GM12878 (cell line): ENCODE data around the gene BPTF. TPM values are rescaled to one million over a fixed set of nuclear protein-coding genes. Genes with fewer than 3 reads are reported as not detected.
"Not testable (repeated sequence)": the region's sequence is repeated elsewhere in the genome, so short reads cannot be mapped to it uniquely, and the experiment has no call there.

ENCODE experiments used
- ATAC-seq: fragments of 200-7000 bp; cut with Tn5 transposase; 3 replicates; pipeline ENCODE4 v1.9.1; 2020; ENCODE audit warnings: mild to moderate bottlenecking, moderate library complexity
- BruUV-seq: library from RNA; stranded (reverse); fragments of 400-500 nt; replicated peaks from 2 replicates; lab custom pipeline; 2021; lab: Mats Ljungman, UMichigan
- CTCF ChIA-PET: fragments of 300-600 bp; sonication (Branson Sonifier 250); formaldehyde crosslinking; extraction: SDS; loops from one replicate; lab custom pipeline; 2021; ENCODE audit warnings: inconsistent platforms; lab: Yijun Ruan, JAX
- POLR2A ChIA-PET: fragments of 350-600 bp; formaldehyde crosslinking; extraction: SDS; loops from one replicate; lab custom pipeline; 2021; ENCODE audit warnings: inconsistent platforms; lab: Charles Lee
- RAD21 ChIA-PET: fragments of 300-600 bp; sonication (Branson Sonifier 250); formaldehyde crosslinking; loops from one replicate; lab custom pipeline; 2023; ENCODE audit warnings: antibody characterized with exemption; ENCODE audit not compliant: unreplicated experiment; lab: Charles Lee
- SMC1A ChIA-PET: fragments of 300-600 bp; sonication (Branson Sonifier 250); formaldehyde crosslinking; loops from one replicate; lab custom pipeline; 2023; ENCODE audit not compliant: unreplicated experiment, uncharacterized antibody; lab: Charles Lee
- DNase-seq: peaks from one replicate; pipeline ENCODE4 v3.0.0-alpha.2; 2011; ENCODE audit warnings: low read depth, low spot score
- FAIRE-seq: peaks from 3 replicates; lab custom pipeline; 2011; peaks lifted over from hg19 to GRCh38; lab: Jason Lieb, UNC
- H2AFZ ChIP-seq: 2 replicates; pipeline ENCODE4 v1.6.0; 2011; ENCODE audit warnings: low read depth, low read length, control low read depth; ENCODE audit not compliant: control insufficient read depth
- H3K27ac ChIP-seq: 2 replicates; pipeline ENCODE4 v1.5.1; 2011; ENCODE audit warnings: control low read depth; ENCODE audit not compliant: control insufficient read depth, insufficient read depth
- H3K27me3 ChIP-seq, 2 experiments: replicated peaks in 1 of 2; 2 replicates each; pipeline versions ENCODE4 v1.6.0 to v1.6.1; 2011; ENCODE audit warnings: low read length in 1 of 2; ENCODE audit not compliant: control insufficient read depth in 2 of 2, insufficient read depth in 2 of 2
- H3K36me3 ChIP-seq, 2 experiments: 2 replicates each; pipeline ENCODE4 v1.5.1; 2011; ENCODE audit warnings: low read length in 1 of 2; ENCODE audit not compliant: control insufficient read depth in 2 of 2, insufficient read depth in 2 of 2
- H3K4me1 ChIP-seq: 2 replicates; pipeline ENCODE4 v1.6.1; 2011; ENCODE audit warnings: mild to moderate bottlenecking, low read length, moderate library complexity, mixed read lengths; ENCODE audit not compliant: control insufficient read depth, insufficient read depth
- H3K4me2 ChIP-seq: 2 replicates; pipeline ENCODE4 v1.6.0; 2011; ENCODE audit warnings: control low read depth; ENCODE audit not compliant: control insufficient read depth, insufficient read depth
- H3K4me3 ChIP-seq: fragments of 200-600 bp; sonication (generic); 2 replicates; pipeline ENCODE4 v1.5.1; 2016
- H3K79me2 ChIP-seq: 2 replicates; pipeline ENCODE4 v1.6.0; 2011; ENCODE audit warnings: low read length; ENCODE audit not compliant: control insufficient read depth, insufficient read depth
- H3K9ac ChIP-seq: 2 replicates; pipeline ENCODE4 v1.8.0; 2011; ENCODE audit warnings: low read length, control low read depth, mixed read lengths; ENCODE audit not compliant: control insufficient read depth, insufficient read depth
- H3K9me3 ChIP-seq: replicated peaks from 3 replicates; pipeline ENCODE4 v1.5.1; 2011; ENCODE audit warnings: mild to moderate bottlenecking, low read length; ENCODE audit not compliant: control insufficient read depth, insufficient read depth
- H4K20me1 ChIP-seq: 2 replicates; pipeline ENCODE4 v1.6.0; 2011; ENCODE audit not compliant: control insufficient read depth, insufficient read depth
- CEBPB ChIP-seq, 2 experiments: fragments of 150-350 bp in 1 of 2; IDR thresholded peaks; 2 replicates each; pipeline ENCODE4 v1.6.1; 2012 to 2014; ENCODE audit warnings: low read depth in 2 of 2, low read length in 2 of 2, borderline replicate concordance in 1 of 2, inconsistent platforms in 1 of 2
- CREB1 ChIP-seq: IDR thresholded peaks from 2 replicates; pipeline ENCODE4 v1.6.1; 2012; ENCODE audit warnings: low read depth, mild to moderate bottlenecking, inconsistent platforms
- ESRRA ChIP-seq: IDR thresholded peaks from 2 replicates; pipeline ENCODE4 v1.6.1; 2012; ENCODE audit warnings: mild to moderate bottlenecking, low read length, improper control_type of control experiment
- HDGF ChIP-seq: fragments of 450-650 bp; IDR thresholded peaks from 2 replicates; pipeline ENCODE4 v1.6.1; 2016; ENCODE audit warnings: antibody characterized with exemption
- NR2F1 ChIP-seq: fragments of 450-650 bp; conservative IDR thresholded peaks from 2 replicates; pipeline ENCODE4 v1.6.1; 2017; ENCODE audit warnings: mild to moderate bottlenecking
- PML ChIP-seq: IDR thresholded peaks from 2 replicates; pipeline ENCODE4 v1.6.1; 2012; ENCODE audit warnings: low read length, inconsistent platforms
- SUZ12 ChIP-seq: fragments of 200-600 bp; sonication (generic); IDR thresholded peaks from one replicate; pipeline ENCODE4 v1.6.1; 2018; ENCODE audit warnings: antibody characterized with exemption, mild to moderate bottlenecking; ENCODE audit not compliant: unreplicated experiment
- ZBED1 ChIP-seq: IDR thresholded peaks from 2 replicates; pipeline ENCODE4 v1.6.1; 2016; ENCODE audit warnings: borderline replicate concordance
- ZNF622 ChIP-seq: fragments of 450-650 bp; IDR thresholded peaks from 2 replicates; pipeline ENCODE4 v1.6.1; 2017; ENCODE audit warnings: mild to moderate bottlenecking, inconsistent platforms
- WGBS: methylation state at CpG from one replicate; pipeline ENCODE4 v1.1.6; 2016; ENCODE audit warnings: low lambda C conversion rate; ENCODE audit not compliant: insufficient replicate concordance, insufficient coverage; ENCODE audit errors: missing lambda C conversion rate; 5-methylcytosine and 5-hydroxymethylcytosine counted together
- in situ Hi-C: fragments of 300-500 bp; cut with MboI; formaldehyde crosslinking; loops from 9 replicates; pipeline ENCODE4 v1.14.3; 2018; ENCODE audit warnings: mixed read lengths
- intact Hi-C: fragments of 100-400 bp; cut with micrococcal nuclease; formaldehyde crosslinking; loops from one replicate; pipeline ENCODE4 v1.14.2; 2022; ENCODE audit not compliant: unreplicated experiment
- polyA plus RNA-seq, 11 experiments: library from polyadenylated mRNA; depleted of rRNA in 4 of 11; unstranded in 6 of 11; stranded (reverse) in 5 of 11; fragments of >200 nt; fragmentation: Nextera tagmentation in 4 of 11; fragmentation: Illumina TruSeq in 1 of 11; extraction: Ambion mirVana in 4 of 11; extraction: Trizol in 1 of 11; gene quantifications; 1 replicate in 1 of 11; 2 replicates in 10 of 11; pipeline versions ENCODE4 v1.2.1 to v1.2.3, GENCODE V29; 2011 to 2016; ENCODE audit warnings: inconsistent platforms in 2 of 11, missing spikeins in 2 of 11, low read depth in 1 of 11
- total RNA-seq, 4 experiments: library from RNA; depleted of rRNA in 3 of 4; stranded (reverse); fragments of >200 nt in 3 of 4; fragmentation: Illumina TruSeq in 1 of 4; extraction: Trizol in 1 of 4; gene quantifications; 2 replicates each; pipeline versions ENCODE4 v1.2.1 to v1.2.3, GENCODE V29; 2013 to 2021

The BPTF gene
- total and polyA plus RNA-seq, 10 of the 15 experiments (the other 5 are each of a cell fraction or from before 2014, with no cell fraction given), result 19.4 to 78.3 (median 44.8) TPM

DNA sequence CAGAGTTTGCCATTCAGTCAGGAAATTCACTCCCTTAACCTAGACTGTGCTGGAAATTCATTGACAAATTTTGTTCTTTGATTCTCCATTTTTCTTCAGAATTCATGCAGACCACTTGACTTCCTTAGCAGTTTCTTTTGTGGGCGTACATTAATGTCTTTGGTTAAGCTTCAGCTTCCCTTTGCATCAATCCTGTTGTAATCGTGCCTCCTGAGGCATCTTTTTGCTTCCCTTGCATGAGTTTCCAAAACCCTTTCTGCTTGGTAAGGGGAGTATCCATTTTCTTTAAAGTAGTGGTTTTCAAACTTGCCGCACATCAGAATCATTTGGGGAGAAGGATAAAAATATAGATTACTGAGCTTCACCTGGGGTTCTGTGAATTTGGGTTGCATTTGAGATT lies 23.5 kb downstream of the BPTF start:
- not testable (repeated sequence) for BruUV-seq

DNA sequence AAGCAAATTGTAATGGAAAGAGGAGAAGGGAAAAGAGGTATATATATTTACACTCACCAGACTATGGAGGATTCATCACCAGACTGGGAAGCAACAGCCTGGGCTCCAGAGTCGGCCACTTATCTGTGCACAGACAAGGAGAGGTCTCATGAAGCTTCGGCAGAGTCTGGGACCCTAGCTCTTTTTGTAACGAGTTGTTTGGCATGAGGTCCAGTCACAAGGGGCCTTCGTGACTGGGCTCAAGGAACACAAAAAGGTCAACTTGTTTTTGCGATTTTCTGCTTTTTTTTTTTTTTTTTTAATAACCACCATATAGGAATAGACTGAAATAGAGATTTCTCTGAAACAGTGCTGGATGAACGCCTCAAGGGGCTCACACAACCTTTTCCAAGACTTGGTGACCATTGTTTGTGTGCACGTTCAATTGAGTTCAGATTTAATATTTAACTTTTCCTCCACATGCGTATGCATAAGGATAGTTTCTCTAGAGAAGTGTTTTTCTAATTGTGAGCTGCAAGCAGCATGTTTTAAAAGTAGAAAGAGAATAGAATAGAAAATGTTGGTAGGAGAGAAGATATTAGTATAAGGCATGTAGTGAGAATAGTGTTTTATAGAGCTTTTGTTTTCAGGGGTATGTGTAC lies 25.8 kb downstream of the BPTF start:
- WGBS, result 91% methylated on average over 8 of the region's 8 CpGs
- Histone ChIP-seq H3K4me1 (peaks cover 7% of the 10 kb centered on the region), H3K4me2 (no peak overlapping the region), H3K27me3 (no peaks in the 10 kb centered on the region), H3K27ac (no peak overlapping the region), H3K4me3 (no peak overlapping the region), H3K9ac (no peak overlapping the region), H3K36me3 (peaks cover 6% of the 10 kb centered on the region in 2 experiments; a peak in 3 of 4 replicates), H3K9me3 (no peaks in the 10 kb centered on the region; the same call in 2 of the 3 replicates), H4K20me1 (no peaks in the 10 kb centered on the region), H3K79me2 (peaks cover 64% of the 10 kb centered on the region), H2AFZ (no peak overlapping the region)
- POLR2A ChIA-PET, result interaction anchor here (0.6 kb wide), 1 partner anchor 1685 kb away, joined by 3 read pairs; no protein-coding TSS in a partner anchor
- no peak for TF ChIP-seq NR2F1
- no peak for TF ChIP-seq CREB1
- TF ChIP-seq HDGF, result no peak
- TF ChIP-seq CEBPB (IDR thresholded peaks at IDR 0.05; ENCODE audit: borderline replicate concordance in 1 of 2, low read depth in 2 of 2, low read length in 2 of 2), result no peak
- TF ChIP-seq SUZ12, result no peak
- no peak for TF ChIP-seq PML
- no peak for TF ChIP-seq ZNF622
- TF ChIP-seq ESRRA, result no peak
- TF ChIP-seq ZBED1, result no peak
- in situ Hi-C loops (no loop called here), intact Hi-C loops (no loop called here)
- CTCF ChIA-PET, result interaction anchor here (0.6 to 1.3 kb wide), 4 partner anchors 13 to 610 kb away, joined by 3 read pairs; no protein-coding TSS in a partner anchor
- BruUV-seq, result no TSS peak
- DNase-seq, result no peak
- RAD21 ChIA-PET, result no interaction called here
- SMC1A ChIA-PET, result interaction anchor here (0.6 to 1.7 kb wide), 2 partner anchors 12 to 363 kb away, joined by 3 to 5 read pairs; no protein-coding TSS in a partner anchor
- ATAC-seq, result no peak
- no peak for FAIRE-seq

More for the DNA sequence above, 23.5 kb downstream of the BPTF start:
- H3K9ac ChIP-seq, H2AFZ ChIP-seq, H3K4me2 ChIP-seq, H3K9me3 ChIP-seq, intact Hi-C loops, H3K4me1 ChIP-seq, H3K27me3 ChIP-seq, in situ Hi-C loops, ATAC-seq, H3K36me3 ChIP-seq, RAD21 ChIA-PET, DNase-seq, H3K4me3 ChIP-seq, H4K20me1 ChIP-seq, H3K27ac ChIP-seq, FAIRE-seq: not testable (repeated sequence)
- WGBS, result 97% methylated on average over 3 of the region's 3 CpGs
- ChIA-PET POLR2A (interaction anchor here (0.6 kb wide), 1 partner anchor 179 kb away, joined by 3 read pairs; no protein-coding TSS in a partner anchor), CTCF (interaction anchor here (1.6 kb wide), 1 partner anchor 12 kb away, joined by 3 read pairs; no protein-coding TSS in a partner anchor), SMC1A (interaction anchor here (1.4 to 1.5 kb wide), 2 partner anchors 11 to 17 kb away, joined by 3 read pairs; no protein-coding TSS in a partner anchor)
- peaks cover 49% of the 10 kb centered on the region for H3K79me2 ChIP-seq
